Omental fat pad (tissue), 4 donors: ENCODE measurements around the gene TP73. TPM values are rescaled to one million over a fixed set of nuclear protein-coding genes. Genes with fewer than 3 reads are reported as not detected.

Experiments
- ATAC-seq: fragments of 150-250 bp; one replicate; pipeline ENCODE4 v1.9.1; 2016; ENCODE audit warnings: mild to moderate bottlenecking, moderate library complexity; ENCODE audit not compliant: low FRiP score
- DNase-seq: peaks from one replicate; pipeline ENCODE4 v3.0.0-alpha.2; 2019; ENCODE audit warnings: low spot score
- total RNA-seq, 4 donors: library from RNA; depleted of rRNA; stranded (reverse); fragments of >200 nt; gene quantifications; one replicate each; pipeline ENCODE4 v1.1.0, GENCODE V29; 2016
- TF ChIP-seq, protein P1 (sequence below), 3 donors: fragments of 450-650 bp; IDR thresholded peaks; one replicate each; pipeline ENCODE4 v1.5.1; 2016 to 2017; ENCODE audit warnings: antibody characterized with exemption in 3 of 3, mild to moderate bottlenecking in 3 of 3, moderate library complexity in 2 of 3

The TP73 gene
- total RNA-seq, 4 donors from 2014 or later = not detected

DNA sequence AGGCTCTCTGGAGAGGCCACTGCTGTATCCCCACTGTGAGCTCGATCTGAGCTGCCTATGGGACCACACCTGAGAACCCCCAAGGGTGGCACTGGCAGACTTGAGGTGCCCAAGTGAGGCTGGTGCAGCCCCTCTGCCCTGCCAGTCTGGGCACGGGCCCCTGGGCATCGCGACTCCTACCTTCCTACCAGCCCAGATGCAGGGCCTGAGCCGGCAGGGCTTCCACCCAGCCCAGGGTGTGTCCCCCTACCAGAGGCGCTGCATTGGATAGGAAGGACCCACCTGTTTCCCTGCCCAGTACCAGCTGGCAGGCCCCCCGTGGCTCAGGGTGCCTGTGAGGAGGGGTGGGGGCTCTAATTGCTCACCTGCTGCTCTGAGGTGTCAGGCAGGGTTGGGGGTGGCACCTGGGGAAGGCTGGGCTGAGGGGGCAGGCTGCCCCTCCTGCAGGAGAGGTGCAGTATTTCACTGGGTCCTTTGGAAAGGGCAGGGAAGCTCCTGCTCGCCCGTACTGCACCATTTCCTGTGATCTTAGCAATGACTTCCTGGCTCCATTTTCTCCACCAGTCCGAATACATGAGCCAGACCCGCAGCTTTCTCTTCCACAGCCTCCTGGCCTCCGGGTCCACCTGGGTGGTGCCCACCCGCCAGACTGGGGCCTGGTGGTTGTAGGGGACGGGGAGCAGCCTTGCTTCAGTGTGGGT lies 11.8 kb downstream of the TP73 start:
- ATAC-seq (no peak), DNase-seq (no peak)
- TF ChIP-seq, protein P1, sequence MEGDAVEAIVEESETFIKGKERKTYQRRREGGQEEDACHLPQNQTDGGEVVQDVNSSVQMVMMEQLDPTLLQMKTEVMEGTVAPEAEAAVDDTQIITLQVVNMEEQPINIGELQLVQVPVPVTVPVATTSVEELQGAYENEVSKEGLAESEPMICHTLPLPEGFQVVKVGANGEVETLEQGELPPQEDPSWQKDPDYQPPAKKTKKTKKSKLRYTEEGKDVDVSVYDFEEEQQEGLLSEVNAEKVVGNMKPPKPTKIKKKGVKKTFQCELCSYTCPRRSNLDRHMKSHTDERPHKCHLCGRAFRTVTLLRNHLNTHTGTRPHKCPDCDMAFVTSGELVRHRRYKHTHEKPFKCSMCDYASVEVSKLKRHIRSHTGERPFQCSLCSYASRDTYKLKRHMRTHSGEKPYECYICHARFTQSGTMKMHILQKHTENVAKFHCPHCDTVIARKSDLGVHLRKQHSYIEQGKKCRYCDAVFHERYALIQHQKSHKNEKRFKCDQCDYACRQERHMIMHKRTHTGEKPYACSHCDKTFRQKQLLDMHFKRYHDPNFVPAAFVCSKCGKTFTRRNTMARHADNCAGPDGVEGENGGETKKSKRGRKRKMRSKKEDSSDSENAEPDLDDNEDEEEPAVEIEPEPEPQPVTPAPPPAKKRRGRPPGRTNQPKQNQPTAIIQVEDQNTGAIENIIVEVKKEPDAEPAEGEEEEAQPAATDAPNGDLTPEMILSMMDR (IDR thresholded peaks at IDR 0.05) = no peak

DNA sequence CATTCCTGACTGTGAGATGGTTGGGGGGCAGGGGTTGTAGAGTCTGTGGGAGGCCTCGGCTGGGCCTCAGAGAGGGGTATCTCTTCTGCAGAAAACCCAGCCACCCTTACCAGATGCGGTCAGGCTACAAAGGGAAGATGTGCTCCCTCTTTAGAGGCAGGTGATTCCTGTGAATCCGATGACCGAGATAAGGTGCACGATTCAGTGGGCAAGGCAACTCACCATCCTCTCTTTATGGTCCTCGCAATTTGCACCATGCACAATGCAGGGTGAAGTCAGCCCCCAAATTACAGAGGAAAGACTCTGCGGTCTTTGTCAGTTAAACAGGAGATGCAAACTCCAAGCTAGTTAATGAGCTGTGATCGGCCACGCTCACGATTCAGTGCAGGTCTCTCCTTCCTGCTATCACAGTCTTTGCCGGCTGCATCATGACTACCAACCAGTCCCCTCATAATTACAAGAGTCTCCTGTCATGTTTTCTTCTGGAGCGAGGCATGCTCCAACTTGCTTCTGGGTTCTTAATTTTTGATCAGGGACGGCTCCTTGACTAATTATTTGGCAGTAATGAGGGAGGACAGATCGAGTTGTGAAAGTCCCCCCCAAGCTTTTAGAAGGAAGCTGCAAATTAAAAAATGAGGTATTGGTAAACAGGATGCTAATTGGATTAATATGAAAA lies 12.5 kb downstream of the TP73 start:
- ATAC-seq (no peak), DNase-seq (no peak)
- TF ChIP-seq, protein P1 (IDR thresholded peaks at IDR 0.05) = no peak

DNA sequence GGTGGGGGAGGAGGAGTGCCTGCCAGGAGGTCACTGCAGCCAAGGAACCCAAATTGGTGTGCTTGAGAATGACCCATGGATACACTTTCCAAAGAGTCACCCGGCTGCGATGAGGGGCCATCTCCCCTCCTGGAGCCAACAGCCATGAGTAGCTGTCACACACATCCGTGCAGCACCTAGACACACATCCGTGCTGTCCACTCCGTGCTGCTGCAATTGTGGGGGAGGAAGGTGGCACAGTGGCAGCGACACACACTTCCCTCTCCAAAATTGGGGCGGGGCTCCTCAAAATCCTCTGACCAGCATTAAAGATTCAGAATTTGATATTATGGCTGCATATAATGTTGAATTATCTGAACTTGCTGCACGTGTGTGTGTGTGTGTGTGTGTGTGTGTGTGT lies 15.8 kb downstream of the TP73 start:
- TF ChIP-seq, protein P1 (IDR thresholded peaks at IDR 0.05) = no peak
- no peak for ATAC-seq
- no peak for DNase-seq

DNA sequence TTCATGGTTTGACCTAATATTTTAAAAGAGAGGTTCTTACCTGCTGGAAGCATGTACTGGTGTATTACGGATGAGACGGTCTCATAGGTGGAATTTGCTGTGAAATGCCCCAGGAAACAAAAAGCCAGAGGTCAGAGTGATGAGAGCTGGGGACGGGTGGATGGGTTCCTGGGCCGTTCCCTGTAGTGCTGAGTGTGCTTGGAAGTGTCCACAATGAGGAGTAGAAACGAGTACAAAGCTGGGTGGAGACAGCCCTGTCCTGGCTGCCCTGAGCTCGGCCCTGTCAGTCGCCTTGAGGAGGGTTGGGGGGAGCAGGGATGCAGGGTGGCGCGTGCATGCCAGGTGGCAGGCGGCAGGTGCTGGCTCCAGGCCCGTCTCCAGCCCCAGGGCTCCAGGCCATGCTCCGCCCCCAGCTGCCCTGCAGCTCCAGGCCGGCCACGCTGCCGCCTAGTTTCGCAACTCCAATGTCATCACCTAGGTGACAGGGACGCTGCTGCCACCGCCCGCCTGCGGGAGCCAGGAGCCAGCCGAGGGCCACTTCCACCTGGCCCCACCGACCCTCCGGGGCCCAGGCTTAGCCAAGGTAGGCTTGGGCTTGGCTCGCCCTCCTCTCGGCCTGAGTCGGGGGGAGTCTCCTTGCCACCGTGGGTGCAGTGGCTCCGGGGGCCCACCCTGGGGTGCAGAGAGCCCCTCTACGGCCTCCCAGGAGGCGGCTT lies 16.4 kb downstream of the TP73 start:
- ATAC-seq = peak; percentile 29
- TF ChIP-seq, protein P1 (IDR thresholded peaks at IDR 0.05) = no peak
- no peak for DNase-seq

DNA sequence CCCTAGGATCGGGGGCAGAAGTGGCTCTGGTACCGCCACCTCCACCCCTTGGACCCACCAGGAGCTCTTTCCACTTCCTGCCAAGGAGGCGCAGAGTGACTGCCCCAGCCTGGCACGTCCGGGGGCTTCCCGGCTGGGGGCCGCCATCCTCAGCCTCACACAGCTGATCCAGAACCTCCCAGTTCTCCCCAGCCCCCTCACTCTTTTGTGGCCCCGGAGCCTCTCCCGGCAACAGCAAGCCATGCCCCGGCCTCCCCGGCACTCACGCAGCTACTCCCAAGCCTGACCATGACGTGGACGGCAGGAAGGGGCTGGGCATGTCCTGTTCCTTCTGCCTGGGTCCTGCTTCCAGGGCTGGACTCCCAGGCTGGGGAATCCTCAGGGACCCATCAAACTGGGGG lies 17.1 kb downstream of the TP73 start:
- ATAC-seq = no peak
- no peak for DNase-seq
- TF ChIP-seq, protein P1 (IDR thresholded peaks at IDR 0.05) = no peak

DNA sequence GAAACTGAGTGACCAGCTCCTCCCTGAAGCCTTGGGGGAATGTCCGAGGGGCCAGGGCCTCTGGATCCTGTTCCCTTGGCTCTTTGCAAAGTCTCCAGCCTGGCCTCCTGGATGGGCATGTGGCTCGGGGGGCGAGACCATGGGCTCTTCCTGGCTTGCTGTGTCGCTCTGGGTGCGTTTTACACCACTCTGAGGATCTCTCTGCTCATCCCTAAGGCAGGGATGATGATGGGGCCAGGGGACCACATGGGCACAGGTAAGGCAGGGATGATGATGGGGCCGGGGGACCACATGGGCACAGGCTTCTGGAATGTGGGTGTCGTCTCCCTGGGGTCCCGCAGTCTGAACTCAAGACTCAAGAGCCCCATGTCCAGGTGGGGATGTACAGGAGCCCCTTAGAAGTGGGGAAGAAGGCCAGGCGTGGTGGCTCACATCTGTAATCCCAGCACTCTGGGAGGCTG lies 17.7 kb downstream of the TP73 start:
- DNase-seq (no peak), ATAC-seq (no peak)

More for the DNA sequence above, 17.7 kb downstream of the TP73 start:
- TF ChIP-seq, protein P1 (IDR thresholded peaks at IDR 0.05) = no peak
